Activated naive CD8-positive, alpha-beta T cell (primary cell): Measurements from ENCODE around the gene MEGF6.

ENCODE experiments used
- H3K27ac Mint-ChIP-seq: one replicate; pipeline ENCODE4 v1.8.0; 2021; ENCODE audit warnings: mixed read lengths
- H3K27me3 Mint-ChIP-seq: one replicate; pipeline ENCODE4 v1.8.0; 2021; ENCODE audit warnings: mixed read lengths
- H3K36me3 Mint-ChIP-seq: one replicate; pipeline ENCODE4 v1.8.0; 2021; ENCODE audit warnings: mixed read lengths
- H3K4me1 Mint-ChIP-seq: one replicate; pipeline ENCODE4 v1.8.0; 2021; ENCODE audit warnings: low read depth, mixed read lengths
- H3K4me3 Mint-ChIP-seq: one replicate; pipeline ENCODE4 v1.8.0; 2021; ENCODE audit warnings: mild to moderate bottlenecking, mixed read lengths
- H3K9me3 Mint-ChIP-seq: one replicate; pipeline ENCODE4 v1.8.0; 2021; ENCODE audit warnings: low read depth, mixed read lengths

The MEGF6 gene

DNA sequence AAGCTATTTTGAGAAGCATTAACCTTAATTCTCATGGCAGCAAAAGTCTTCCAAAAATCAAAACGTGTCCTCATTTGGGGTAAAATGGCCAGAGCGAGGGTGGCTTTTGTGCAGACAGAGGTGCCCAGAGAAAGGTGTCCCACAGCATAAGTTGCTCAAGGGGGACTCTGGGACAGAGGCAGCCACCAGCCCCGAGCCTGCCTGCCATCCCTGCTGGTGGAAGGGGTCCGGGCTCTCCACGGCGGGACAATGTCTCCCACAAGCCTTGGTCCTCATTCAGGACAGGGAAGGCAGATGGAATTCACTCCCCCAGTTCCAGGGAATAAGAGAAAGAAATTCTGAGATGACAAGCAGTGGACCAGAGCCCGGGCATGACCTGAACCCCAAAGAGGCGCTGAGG, 169.4 kb downstream of the MEGF6 start:
- no peak overlapping the region for H3K4me3 Mint-ChIP-seq
- H3K9me3 Mint-ChIP-seq = no peaks in the 10 kb centered on the region

DNA sequence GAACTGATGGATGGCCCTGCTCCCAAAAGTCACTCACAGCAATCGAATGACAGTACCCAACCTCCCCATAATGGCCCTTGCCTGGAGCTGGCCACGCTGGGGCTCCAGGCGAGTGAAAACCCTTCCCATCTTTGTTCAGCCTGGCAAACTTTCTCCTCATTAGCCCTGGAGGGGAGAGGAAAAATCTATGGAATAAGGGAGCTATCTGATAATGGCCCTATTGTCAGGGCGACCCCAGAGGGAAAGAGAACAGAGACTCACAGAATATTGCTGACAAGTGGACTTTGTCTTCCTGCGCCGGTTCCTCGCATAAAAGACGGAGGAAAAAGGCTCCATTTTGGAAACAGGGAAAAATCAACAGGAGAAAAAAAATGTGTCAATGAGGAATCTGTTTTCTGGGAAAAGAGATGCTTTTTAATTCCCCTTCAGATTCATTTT, 169.9 kb downstream of the MEGF6 start:
- no peaks in the 10 kb centered on the region for H3K4me1 Mint-ChIP-seq
- H3K27me3 Mint-ChIP-seq = no peaks in the 10 kb centered on the region
- H3K27ac Mint-ChIP-seq = no peak overlapping the region
- H3K36me3 Mint-ChIP-seq = no peaks in the 10 kb centered on the region
- no peak overlapping the region for H3K4me3 Mint-ChIP-seq
- H3K9me3 Mint-ChIP-seq = no peaks in the 10 kb centered on the region

More for the DNA sequence above, 169.4 kb downstream of the MEGF6 start:
- no peak overlapping the region for H3K27ac Mint-ChIP-seq
- H3K36me3 Mint-ChIP-seq = no peaks in the 10 kb centered on the region
- no peaks in the 10 kb centered on the region for H3K27me3 Mint-ChIP-seq
- H3K4me1 Mint-ChIP-seq = no peaks in the 10 kb centered on the region

GRCh38 chr1:3440711-3441409, 170.4 kb downstream of the MEGF6 start:
- H3K27ac Mint-ChIP-seq = no peak overlapping the region
- H3K4me1 Mint-ChIP-seq = no peaks in the 10 kb centered on the region
- H3K9me3 Mint-ChIP-seq = no peaks in the 10 kb centered on the region
- H3K36me3 Mint-ChIP-seq = no peaks in the 10 kb centered on the region
- no peaks in the 10 kb centered on the region for H3K27me3 Mint-ChIP-seq
- no peak overlapping the region for H3K4me3 Mint-ChIP-seq

DNA sequence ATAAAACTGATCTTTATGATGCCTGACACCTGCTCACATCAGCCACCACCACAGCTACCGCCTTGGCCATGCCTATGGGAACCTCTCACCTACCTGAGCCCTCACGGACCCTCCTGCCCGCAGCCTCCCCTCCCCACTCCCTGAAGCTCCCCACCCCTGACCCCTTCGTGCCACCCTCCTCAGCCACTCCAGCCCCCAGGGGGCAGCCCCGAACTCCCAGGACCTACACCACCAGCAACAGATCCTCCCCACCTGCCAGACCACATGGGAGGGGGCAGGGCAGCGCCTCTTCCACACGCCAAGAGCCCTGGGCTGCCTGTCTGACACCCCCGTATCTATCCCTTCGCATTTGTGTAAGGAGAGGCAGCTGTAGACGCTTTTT, 171.0 kb downstream of the MEGF6 start:
- no peaks in the 10 kb centered on the region for H3K36me3 Mint-ChIP-seq
- no peaks in the 10 kb centered on the region for H3K4me1 Mint-ChIP-seq
- H3K27ac Mint-ChIP-seq = no peak overlapping the region
- H3K9me3 Mint-ChIP-seq = no peaks in the 10 kb centered on the region
- no peaks in the 10 kb centered on the region for H3K27me3 Mint-ChIP-seq
- H3K4me3 Mint-ChIP-seq = no peak overlapping the region
